SK-N-SH treated with all-trans-retinoic acid at 6 μM for 48 hours (cell line): ENCODE measurements around the gene VMA21.

Source experiments
- CSDC2 ChIP-seq: fragments of 250-450 bp; sonication (Bioruptor Pico); IDR thresholded peaks from 2 replicates; pipeline ENCODE4 v1.5.0; 2020; ENCODE audit warnings: mild to moderate bottlenecking, moderate library complexity
- ZFP3 ChIP-seq: fragments of 250-450 bp; sonication (Bioruptor Pico); IDR thresholded peaks from 2 replicates; pipeline ENCODE4 v1.5.0; 2020; ENCODE audit warnings: mild to moderate bottlenecking, moderate library complexity

- TF ChIP-seq CSDC2 (CRISPR knock-in tag) (no peak), ZFP3 (no peak)
These were observed at the start of gene VMA21 for GRCh38 chrX:151396825-151397740.
